Fibroblast of lung (primary cell): ENCODE results near the gene RGS8.

Experiments
- CTCF ChIP-seq, 2 donors: IDR thresholded peaks in 1 of 2; conservative IDR thresholded peaks in 1 of 2; 1 replicate in 1 of 2; 2 replicates in 1 of 2; pipeline ENCODE4 v1.5.1; 2011 to 2012; ENCODE audit warnings: low read length in 2 of 2, control low read depth in 1 of 2, inconsistent platforms in 1 of 2, low read depth in 1 of 2, mild to moderate bottlenecking in 1 of 2
- EZH2 ChIP-seq: IDR thresholded peaks from 2 replicates; pipeline ENCODE4 v1.5.1; 2012; ENCODE audit warnings: low read length, control low read depth, mild to moderate bottlenecking; ENCODE audit errors: missing control alignments

GRCh38 chr1:182677397-182678098 lies 6.8 kb downstream of the RGS8 start:
- TF ChIP-seq EZH2 (no peak), CTCF (conservative IDR thresholded peaks at IDR 0.05 in 1 of 2, IDR thresholded peaks at IDR 0.05 in 1 of 2; ENCODE audit: low read depth in 1 of 2, low read length in 2 of 2) (no peak)
